Measurements from ENCODE around the gene TMSB4X. TPM values are rescaled to one million over a fixed set of nuclear protein-coding genes. Genes with fewer than 3 reads are reported as not detected.

Gene TMSB4X
- total and polyA plus RNA-seq, 2 of the 8 experiments (the other 6 are each of a cell fraction or from before 2014, with no cell fraction given), result 2,063 to 2,112 TPM

DNA sequence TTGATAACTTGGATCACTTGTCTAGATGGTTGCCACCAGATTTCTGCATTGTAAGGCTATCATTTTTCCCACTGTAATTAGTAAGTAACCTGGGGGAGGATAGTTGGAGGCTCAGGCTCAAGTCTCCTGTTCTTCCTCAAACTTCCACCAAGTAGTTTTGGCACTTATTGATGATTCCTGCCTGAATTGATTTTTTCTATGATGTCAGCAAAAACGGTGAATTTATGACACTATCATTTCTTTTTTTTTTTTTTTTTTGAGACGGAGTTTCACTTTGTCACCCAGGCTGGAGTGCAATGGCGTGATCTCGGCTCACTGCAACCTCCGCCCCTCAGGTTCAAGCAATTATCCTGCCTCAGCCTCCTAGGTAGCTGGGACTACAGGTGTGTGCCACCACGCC, 12.4 kb downstream of the TMSB4X start:
- H3K23me2 ChIP-seq (ENCODE audit: low read depth, low read length), result no peaks in the 10 kb centered on the region

More for the DNA sequence above, 12.4 kb downstream of the TMSB4X start:
- no peak overlapping the region for H2BK120ac ChIP-seq (replicated peaks; ENCODE audit: low read depth, low read length)
- no peaks in the 10 kb centered on the region for H3K79me1 ChIP-seq (ENCODE audit: low read depth, low read length)
- no peak overlapping the region for H3K56ac ChIP-seq (replicated peaks; ENCODE audit: insufficient read length, low read depth, low read length)
- no peak overlapping the region for H3K4me2 ChIP-seq (ENCODE audit: insufficient read depth in 1 of 2, low read depth in 2 of 2, low read length in 2 of 2)
- no peak overlapping the region for H2BK15ac ChIP-seq (ENCODE audit: low read length)
- WGBS, 2 experiments (ENCODE audit: extremely low coverage in 1 of 2, insufficient coverage in 1 of 2, insufficient read length in 1 of 2, insufficient replicate concordance in 2 of 2, low coverage in 1 of 2, low lambda C conversion rate in 2 of 2, missing lambda C conversion rate in 1 of 2), result no CpG with 5 or more reads among the region's 6 CpGs
- H4K20me1 ChIP-seq (replicated peaks in 1 of 2; ENCODE audit: control insufficient read depth in 1 of 2, insufficient read depth in 2 of 2, low read length in 2 of 2), result no peaks in the 10 kb centered on the region
- no peak for DNase-seq (ENCODE audit: low read depth in 1 of 2, low spot score in 2 of 2)
- H2BK12ac ChIP-seq (ENCODE audit: low read depth, low read length), result no peak overlapping the region
- H3K14ac ChIP-seq (ENCODE audit: insufficient read length), result no peak overlapping the region
- H4K8ac ChIP-seq (ENCODE audit: extremely low read depth, insufficient read depth, low read length), result no peak overlapping the region
- no peak overlapping the region for H4K5ac ChIP-seq (ENCODE audit: insufficient read length, low read depth, low read length)
- no peak overlapping the region for H3K27ac ChIP-seq (ENCODE audit: low read depth, low read length)
- no peak overlapping the region for H3K9ac ChIP-seq (replicated peaks in 1 of 4; ENCODE audit: extremely low read depth in 1 of 4, low read depth in 3 of 4, low read length in 3 of 4)
- H3K36me3 ChIP-seq (ENCODE audit: control insufficient read depth in 2 of 4, insufficient read depth in 4 of 4, low read length in 3 of 4), result no peaks in the 10 kb centered on the region
- no peak overlapping the region for H2BK20ac ChIP-seq (ENCODE audit: low read length)
- H2BK5ac ChIP-seq (ENCODE audit: low read depth, low read length), result no peak overlapping the region
- no peak overlapping the region for H4K91ac ChIP-seq (replicated peaks; ENCODE audit: insufficient read length, low read length)
- H3K27me3 ChIP-seq (replicated peaks in 1 of 4; ENCODE audit: control insufficient read depth in 3 of 4, extremely low read depth in 1 of 4, insufficient read depth in 3 of 4, low read length in 3 of 4), result no peaks in the 10 kb centered on the region
- TF ChIP-seq GABPA (IDR thresholded peaks at IDR 0.05; ENCODE audit: borderline replicate concordance, insufficient read depth, low read length), result no peak
- TF ChIP-seq ZNF274 (IDR thresholded peaks at IDR 0.05; ENCODE audit: borderline replicate concordance, extremely low read depth, low read length), result no peak
- TF ChIP-seq TAF7 (optimal IDR thresholded peaks at IDR 0.05; ENCODE audit: borderline replicate concordance, low read depth, low read length), result no peak
- no peak for TF ChIP-seq TAF1 (IDR thresholded peaks at IDR 0.05; ENCODE audit: low read depth, low read length)
- TF ChIP-seq EGR1 (IDR thresholded peaks at IDR 0.05; ENCODE audit: borderline replicate concordance, low read depth, low read length), result no peak
- no peak for TF ChIP-seq FOSL1 (IDR thresholded peaks at IDR 0.05; ENCODE audit: insufficient read depth, low read depth, low read length)
- POLR2A ChIA-PET (ENCODE audit: partially characterized antibody), result interaction anchor here (1.6 kb wide), 1 partner anchor 12 kb away, joined by 5 read pairs; the partner anchor contains the start of gene TMSB4X
- no peak overlapping the region for H3K4me3 ChIP-seq (ENCODE audit: extremely low read depth in 1 of 4, insufficient read depth in 2 of 4, low read depth in 3 of 4, low read length in 4 of 4)
- H3K4me1 ChIP-seq (replicated peaks in 1 of 4; ENCODE audit: control insufficient read depth in 3 of 4, insufficient read depth in 4 of 4, low read length in 3 of 4), result no peaks in the 10 kb centered on the region
- no peaks in the 10 kb centered on the region for H3K9me3 ChIP-seq (ENCODE audit: insufficient read depth in 2 of 2, low read depth in 1 of 2, low read length in 1 of 2)
- no peak overlapping the region for H3K18ac ChIP-seq (ENCODE audit: extremely low read depth, low read length)
- H3K23ac ChIP-seq (ENCODE audit: insufficient read length), result no peak overlapping the region
- FAIRE-seq, result no peak
- CTCF ChIA-PET (ENCODE audit: partially characterized antibody), result no interaction called here
- no peaks in the 10 kb centered on the region for H3K79me2 ChIP-seq (ENCODE audit: control insufficient read depth in 1 of 2, insufficient read depth in 2 of 2, low read length in 2 of 2)
- H2AFZ ChIP-seq (ENCODE audit: low read length), result no peak overlapping the region
- no peak overlapping the region for H3K4ac ChIP-seq (replicated peaks; ENCODE audit: insufficient read length, low read depth, low read length)
- no peak overlapping the region for H2AK5ac ChIP-seq (ENCODE audit: low read depth, low read length)

Data from H1 (cell line).